ENCODE results near the gene MAB21L3.

The MAB21L3 gene

DNA sequence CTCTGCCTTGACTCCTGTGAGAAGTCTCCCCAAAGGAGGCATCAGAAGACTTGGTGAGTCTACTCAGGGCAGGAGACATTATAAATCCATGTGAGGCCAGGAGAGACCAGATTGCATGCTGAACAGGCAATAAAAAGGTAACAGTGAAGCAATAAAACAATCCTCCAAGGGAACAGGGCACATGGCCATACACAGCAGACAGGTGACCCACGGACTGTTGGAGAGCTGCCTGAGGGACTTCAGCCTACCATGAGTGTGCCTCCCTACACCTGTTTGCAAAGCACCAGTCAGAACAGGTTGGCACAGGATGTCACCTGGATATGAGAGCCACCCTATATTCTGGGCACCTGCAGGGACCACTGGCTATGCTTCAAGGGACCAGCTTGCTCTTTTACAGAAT lies 67.6 kb downstream of the MAB21L3 start:
- TF ChIP-seq JUND (IDR thresholded peaks at IDR 0.05; ENCODE audit: low read depth) = no peak
- no peak for DNase-seq (ENCODE audit: low read depth in 1 of 2, low spot score in 1 of 2)
- in situ Hi-C loops (cut with HindIII; ENCODE audit: low pct_unique_long_range_greater_than_20kb, low sequenced_read_pairs) = no loop called here

GRCh38 chr1:116179419-116179818 lies 68.2 kb downstream of the MAB21L3 start:
- DNase-seq (ENCODE audit: low read depth in 1 of 2, low spot score in 1 of 2) = no peak
- in situ Hi-C loops (cut with HindIII; ENCODE audit: low pct_unique_long_range_greater_than_20kb, low sequenced_read_pairs) = no loop called here
- TF ChIP-seq JUND (IDR thresholded peaks at IDR 0.05; ENCODE audit: low read depth) = no peak

DNA sequence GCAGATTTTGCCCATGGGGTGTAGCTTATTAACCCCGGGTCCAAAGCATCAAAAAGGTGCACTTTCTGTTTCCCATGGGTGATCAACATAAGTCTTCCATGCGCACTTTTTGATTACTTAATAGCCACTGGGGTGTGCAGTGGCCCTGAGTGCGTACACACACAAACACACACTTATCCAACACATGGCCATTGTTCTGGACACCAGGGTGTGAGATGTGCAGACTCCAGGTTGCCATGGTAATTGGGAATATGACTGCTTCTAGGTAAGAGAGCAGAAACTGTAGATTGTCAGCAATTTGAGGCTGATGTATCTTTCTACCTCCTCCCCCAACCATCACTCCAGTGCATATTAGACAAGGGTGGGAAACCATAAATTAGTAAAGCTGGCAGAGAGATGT lies 68.8 kb downstream of the MAB21L3 start:
- no peak for DNase-seq (ENCODE audit: low read depth in 1 of 2, low spot score in 1 of 2)
- in situ Hi-C loops (cut with HindIII; ENCODE audit: low pct_unique_long_range_greater_than_20kb, low sequenced_read_pairs) = no loop called here

GRCh38 chr1:116182019-116182714 lies 71.0 kb downstream of the MAB21L3 start:
- TF ChIP-seq JUND (IDR thresholded peaks at IDR 0.05; ENCODE audit: low read depth) = no peak
- in situ Hi-C loops (cut with HindIII; ENCODE audit: low pct_unique_long_range_greater_than_20kb, low sequenced_read_pairs) = no loop called here
- DNase-seq (ENCODE audit: low read depth in 1 of 2, low spot score in 1 of 2) = no peak

More for the DNA sequence above, 68.8 kb downstream of the MAB21L3 start:
- no peak for TF ChIP-seq JUND (IDR thresholded peaks at IDR 0.05; ENCODE audit: low read depth)

Data from T47D (cell line).